HG03103 (cell line): ENCODE data around the gene IGF1.

ENCODE experiments used
- ATAC-seq: cut with Tn5 transposase; IDR thresholded peaks from one replicate; pipeline ENCODE4 v1.9.1; 2021; ENCODE audit warnings: low read depth; ENCODE audit not compliant: unreplicated experiment

Gene IGF1

DNA sequence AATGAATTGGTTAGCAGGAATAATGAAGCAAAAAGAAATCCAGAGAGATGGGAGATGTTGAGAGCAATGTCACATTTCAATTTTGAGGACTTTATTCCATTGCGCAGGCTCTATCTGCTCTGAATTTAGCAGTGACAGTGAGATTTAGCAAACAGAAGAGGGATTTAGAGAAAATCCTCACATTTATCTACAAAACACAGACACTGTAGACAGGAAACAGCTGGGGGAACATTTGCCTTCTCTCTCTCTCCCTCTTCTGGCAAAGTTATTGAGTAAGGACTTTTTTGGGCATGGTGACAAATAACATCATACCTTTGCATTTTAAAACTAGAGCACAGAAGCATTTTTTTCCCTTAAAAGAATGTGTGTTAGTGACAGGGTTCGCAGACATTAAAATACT, at the start of gene IGF1:
TSS of gene IGF1 (minus strand) at position 158 of the 400 bp plus-strand sequence. CDS start 182 bp downstream, outside the sequence.
- ATAC-seq = no peak

DNA sequence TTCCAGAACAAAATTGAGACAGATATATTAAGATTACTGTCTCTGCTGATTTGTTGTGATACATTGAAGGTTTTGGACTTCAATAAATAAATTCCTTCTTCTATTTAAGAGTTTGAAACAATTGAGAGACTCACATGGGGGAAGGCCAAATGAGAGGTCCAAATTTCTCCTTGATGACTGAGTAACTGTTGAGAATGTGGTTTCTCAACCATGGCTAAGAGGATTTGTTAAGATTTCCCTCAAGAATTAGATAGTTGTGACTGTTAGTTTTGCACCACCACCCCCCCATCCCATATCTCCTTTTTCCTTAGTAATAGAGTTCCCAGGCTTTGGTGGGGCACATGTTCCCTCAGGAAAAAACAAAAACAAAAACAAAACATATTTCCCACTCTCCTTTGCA, 47.7 kb upstream of the IGF1 start:
- no peak for ATAC-seq

DNA sequence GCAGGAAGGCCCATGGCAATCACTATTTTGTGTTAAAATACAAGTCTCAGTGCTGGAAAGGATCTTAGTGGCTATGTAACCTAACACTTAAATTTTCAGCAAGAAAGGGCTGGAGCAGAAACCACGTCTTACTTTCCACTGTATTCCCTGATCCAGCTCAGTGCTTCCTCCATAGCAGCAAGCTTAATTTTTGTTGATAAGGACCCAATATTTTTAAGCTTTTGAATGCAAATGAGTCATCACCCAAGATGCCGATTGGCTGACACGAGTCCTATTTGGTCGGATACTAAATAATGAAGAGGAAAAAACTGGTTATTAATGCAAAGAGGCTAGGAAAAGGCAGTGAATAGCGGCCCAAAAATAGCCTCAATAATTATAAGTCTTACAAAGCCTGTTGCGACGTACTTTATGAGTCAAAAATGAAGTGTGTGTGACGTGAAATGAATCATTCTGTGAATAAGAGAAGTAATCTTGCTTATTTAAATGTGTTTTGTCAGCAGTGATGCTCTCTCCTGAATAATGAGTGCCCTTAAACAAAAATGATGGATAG, 46.9 kb upstream of the IGF1 start:
- no peak for ATAC-seq

DNA sequence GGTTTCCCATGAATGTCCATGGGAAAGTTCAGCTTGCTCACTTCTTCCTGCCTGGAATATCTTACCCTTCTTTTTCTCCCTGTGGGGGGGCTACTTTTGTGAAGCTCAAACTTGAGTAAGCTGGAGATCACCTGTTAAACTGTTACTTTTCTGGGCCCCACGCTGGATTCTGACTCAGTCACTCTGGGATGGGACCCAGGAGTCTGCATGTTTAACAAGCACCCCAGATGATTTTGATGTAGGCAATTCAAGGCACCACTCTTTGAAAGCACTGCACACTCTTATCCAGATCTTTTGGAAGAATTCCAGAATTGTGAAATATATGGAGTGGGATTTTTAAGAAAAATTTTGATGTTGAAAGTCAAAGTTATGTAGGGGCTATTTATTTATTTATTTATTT, 46.3 kb upstream of the IGF1 start:
- ATAC-seq = no peak

DNA sequence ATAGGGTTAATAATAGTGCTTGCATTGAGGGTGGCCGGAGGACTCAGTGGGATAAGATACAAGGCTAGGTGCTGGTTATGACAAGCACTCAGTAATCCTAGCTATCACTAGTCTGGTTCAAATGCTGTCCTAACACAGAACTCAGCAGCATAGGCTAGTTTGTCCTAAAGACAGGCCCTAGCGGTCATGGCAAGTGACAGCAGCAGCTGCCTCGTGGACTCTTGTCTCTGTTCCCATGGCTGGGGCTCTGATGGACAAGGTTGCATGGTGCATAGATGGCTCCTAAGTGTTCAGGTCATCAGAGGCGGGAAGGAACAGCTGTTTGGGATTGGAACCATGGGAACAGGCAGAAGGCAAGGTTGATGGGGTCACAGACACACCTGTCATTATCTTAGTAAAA, 42.4 kb upstream of the IGF1 start:
- no peak for ATAC-seq

DNA sequence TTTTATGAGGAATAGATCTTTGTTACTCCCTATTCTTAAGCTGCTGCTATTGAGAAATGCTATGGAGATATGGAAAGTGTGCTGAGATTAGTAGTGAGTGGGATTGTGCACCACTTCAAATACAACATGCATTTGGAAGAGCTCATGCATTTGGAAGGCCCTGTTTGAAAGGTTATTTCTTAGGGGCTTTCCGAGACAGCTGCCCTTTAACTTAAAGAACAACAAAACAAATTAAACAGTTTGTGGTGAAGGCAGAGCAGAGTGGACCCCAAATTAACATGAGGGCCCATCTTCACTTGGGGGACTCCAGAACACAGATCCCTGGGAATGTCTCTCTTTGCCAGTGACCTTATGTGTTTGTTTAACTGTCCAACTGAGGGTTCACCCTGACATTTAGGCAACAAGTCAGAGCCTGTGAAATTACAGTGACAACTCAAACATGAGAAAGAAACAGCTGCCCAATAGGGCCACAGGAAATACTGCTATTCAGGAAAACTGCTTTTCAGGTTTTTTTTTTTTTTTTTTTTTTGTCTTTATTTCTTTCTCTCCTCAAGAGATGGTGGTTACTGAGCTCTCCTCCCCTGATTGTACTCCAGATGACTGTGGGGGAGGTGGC, 41.4 kb upstream of the IGF1 start:
- no peak for ATAC-seq

DNA sequence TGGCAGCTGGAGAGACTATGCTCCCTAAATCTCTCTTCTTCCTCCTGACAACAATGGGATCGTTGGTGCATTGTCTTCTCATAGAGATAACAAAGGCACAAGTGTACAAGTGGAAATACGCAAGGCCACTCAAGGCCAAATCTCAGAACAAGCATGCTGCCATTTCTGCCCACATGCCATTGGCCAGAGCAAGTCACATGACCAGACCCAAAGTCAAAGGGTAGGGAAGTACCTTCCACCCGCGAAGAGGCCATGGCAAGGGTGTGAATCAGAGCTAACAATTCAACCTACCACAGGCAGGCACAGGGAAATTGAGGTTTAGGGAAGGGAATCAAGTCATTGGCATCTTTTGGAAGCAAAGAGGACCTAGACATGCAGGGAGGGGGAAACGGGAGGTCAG, 38.5 kb upstream of the IGF1 start:
- ATAC-seq = no peak

DNA sequence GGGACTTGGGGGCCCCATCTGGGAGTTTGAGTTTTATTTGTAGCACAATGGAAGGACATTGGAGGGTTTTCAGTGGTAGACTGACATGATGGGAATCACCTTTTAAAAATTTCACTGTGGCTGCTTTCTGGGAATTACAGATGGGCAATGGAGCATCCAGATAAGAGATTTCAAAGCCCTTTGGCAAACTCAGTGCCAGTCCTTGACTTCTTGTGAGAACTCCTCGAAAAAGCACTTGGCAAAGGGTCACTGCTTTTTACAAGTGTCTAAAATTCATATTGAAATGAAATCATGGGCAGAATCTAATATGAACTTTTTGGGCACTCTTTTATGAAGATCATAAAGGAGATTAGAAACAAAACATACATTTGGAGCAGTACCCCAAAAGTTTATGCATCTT, 34.3 kb upstream of the IGF1 start:
- no peak for ATAC-seq

DNA sequence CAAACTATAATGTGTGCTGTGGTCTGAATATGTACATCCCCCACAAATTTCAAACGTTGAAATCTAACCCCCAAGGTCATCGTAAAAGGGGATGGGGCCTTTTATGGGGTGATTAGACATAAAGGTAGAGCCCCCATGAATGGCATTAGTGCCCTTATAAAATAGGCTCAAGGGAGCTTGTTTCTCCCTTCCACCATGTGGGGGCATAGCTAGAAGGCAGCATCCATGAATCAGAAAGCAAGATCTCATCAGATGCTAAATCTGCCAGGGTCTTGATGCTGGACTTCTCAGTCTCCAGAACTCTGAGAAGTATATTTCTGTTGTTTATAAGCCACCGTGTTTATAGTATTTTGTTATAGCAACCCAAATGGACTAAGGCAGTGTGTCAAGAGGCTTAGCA, 33.4 kb upstream of the IGF1 start:
- no peak for ATAC-seq

DNA sequence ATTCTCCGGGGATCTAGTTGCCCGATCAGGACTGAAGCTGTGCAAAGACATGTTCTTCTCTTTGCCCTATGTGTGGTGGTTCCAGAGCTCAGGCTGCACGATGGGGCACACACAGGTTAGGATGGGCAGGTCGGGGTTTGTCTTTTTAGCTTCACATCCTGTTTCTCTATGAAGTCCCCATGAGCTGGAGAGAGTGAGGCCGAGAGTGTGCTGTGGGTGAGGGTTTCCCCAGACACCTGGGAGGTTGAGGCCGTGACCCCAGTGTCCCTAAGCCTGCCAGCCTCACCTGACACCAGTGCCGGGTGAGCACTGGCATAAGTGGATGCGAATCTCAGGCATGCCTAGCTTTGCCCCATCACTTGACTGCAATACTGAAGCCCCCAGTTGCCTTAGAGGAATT, 32.9 kb upstream of the IGF1 start:
- peak; percentile 70 for ATAC-seq

DNA sequence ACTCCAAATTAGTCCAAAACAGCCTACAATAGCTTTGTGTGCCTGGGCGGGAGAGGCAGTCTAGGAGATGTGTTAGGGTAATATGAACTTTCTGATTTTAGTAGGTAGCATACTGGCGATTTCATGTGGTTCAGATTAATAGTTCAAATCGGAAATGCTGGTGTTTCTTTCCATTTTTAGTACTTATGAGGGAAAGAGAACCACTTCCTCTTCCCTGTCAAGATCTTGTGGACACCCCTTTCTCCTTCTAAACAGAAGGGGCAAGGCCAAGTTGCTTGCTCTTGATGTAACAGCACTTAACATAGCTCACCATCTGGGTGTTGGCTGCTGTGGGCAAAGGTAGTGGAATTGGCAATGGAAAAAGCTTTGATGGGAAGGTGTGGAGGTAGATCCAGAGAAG, 32.2 kb upstream of the IGF1 start:
- ATAC-seq = peak; percentile 10

DNA sequence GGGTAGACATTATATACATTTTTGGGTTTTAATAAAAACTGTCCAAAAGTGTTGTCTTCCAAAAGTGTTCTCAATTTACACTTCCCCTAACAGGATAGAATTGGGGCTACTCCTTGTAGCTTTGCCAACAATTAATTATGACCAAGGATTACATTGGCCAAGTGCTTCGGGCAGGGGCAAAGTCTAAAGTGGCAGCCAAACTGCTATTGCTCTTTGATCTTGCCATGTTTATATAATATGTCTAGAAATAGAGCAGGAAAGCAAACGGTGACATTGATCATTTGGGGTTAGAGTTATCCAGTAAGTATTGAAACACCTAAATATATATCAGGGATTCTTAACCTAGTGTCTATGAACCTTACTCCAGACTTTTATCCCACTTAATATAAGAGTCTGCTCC, 31.2 kb upstream of the IGF1 start:
- no peak for ATAC-seq

DNA sequence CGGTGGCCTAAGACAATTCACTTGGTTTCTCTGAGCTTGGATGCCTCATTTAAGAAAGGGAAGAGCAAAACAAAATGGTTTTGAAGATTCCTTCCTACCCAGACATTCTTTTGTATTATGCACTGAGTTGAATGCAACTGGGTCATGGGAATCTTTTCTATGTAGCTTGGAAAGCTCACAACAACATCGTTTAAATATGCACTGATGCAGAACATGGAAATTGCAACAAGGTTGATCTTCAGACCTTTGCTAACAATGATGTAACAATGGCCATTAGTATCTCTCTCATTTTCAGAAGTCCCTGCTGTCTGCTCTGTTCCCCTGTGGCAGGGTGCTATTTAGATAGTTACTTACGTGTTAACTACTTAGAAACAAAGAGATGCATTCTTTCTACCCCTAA, 30.1 kb upstream of the IGF1 start:
- ATAC-seq = no peak

DNA sequence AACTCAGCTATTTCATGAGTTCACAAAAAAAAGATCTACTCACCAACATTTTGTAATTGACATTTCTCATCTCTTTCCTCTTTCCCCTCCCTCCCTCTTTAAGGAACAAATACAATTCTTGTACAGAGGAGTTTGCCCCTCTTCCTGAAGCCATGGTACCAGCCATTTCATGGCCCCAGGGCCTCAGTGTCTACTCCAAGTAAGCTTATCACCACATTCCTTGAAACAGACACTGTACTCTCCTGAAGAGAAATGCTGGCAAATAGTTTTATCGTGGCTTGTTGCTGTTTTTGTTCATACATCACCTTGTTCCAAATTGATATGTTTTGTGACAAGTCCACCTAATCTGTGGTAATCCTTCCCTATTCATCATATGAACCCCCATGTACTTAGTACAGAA, 29.7 kb upstream of the IGF1 start:
- ATAC-seq = no peak

DNA sequence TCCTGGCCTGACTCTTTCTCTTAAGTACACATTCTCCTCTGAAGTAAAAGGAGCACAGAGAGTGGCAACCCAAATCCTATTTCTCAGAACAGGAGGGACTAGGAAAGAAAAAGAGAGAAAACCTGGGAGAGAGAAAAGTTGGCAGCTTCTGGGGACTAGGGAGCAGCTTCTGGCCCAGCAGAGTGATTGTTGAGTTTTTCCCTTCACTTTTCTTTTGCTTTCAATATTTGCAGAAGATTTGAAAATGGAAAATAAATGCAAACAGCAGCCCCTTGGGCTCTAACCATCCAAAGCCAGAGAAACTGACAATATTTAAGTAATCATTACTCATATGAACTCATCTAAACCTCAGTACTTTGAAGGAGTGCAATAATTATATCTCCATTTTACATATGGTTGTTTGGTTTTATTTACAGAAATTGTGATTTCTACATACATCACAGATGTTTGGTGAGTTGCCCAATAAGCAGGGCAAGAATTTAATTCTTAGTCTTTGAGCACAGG, 28.8 kb upstream of the IGF1 start:
- no peak for ATAC-seq

DNA sequence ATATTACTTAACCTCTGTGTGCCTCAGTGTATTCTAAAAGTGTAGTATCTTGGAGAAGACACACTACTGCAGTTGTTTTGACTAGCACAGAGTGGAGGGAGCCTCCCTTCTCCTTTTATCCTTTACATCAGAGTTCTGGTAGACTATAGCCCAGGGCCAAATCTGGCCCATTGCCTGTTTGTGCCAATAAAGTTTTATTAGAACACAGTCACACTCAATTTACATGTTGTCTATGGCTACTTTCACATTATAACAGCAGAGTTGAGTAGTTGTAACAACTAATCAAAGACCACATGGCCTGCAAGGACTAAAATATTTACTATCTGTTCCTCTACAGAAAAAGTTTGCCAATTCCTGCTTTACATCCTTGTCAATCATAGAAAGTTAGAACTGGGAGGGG, 27.7 kb upstream of the IGF1 start:
- no peak for ATAC-seq

DNA sequence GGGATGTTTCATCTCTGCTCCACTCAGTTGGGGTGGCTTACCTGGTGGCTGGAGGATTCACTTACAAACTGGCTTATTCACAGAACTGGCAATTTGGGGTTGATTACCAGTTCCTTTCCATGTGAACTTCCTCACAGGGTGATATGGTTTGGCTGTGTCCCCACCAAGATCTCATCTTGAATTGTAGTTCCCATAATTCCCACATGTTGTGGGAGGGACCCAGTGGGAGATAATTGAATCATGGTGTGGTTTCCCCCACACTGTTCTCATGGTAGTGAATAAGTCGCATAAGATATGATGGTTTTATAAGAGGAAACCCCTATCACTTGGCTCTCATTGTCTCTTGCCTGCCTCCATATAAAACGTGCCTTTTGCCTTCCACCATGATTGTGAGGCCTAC, 26.9 kb upstream of the IGF1 start:
- no peak for ATAC-seq

DNA sequence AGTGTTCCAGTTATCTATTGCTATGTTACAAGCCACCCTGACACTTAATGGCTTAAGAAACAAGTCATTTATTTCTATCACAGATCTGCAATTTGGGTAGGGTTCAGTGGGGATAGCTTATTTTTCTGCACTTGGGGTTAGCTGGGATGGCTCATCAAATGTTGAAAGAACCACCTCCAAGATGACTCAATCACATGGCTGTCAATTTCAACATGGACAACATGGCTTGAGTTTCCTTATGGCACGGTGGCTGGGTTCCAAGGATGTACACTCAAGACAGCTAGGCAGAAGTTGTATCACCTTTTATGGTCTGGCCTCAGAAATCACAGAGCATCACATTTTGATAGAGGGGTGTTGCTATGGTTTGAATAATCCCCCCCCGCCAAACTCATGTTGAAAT, 24.5 kb upstream of the IGF1 start:
- ATAC-seq = no peak

DNA sequence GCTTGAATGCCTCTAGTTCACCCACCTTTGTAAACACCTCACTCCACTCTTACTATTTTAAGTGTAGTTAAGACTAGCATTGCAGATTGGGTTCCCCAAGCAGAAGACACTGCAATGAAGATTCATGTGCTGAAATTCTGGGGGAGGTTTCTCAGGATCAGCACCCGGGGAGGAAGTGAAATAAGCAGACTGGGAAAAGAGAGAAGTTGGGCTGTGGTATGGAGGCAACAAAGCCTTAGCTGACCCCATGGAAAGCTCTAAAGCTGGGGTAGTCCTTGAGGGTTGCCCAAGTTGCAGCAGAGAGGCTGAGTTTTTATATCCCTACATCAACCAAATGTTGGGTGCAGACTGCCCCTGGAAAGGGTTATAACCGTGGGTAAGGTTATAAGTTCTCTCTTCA, 23.9 kb upstream of the IGF1 start:
- no peak for ATAC-seq

DNA sequence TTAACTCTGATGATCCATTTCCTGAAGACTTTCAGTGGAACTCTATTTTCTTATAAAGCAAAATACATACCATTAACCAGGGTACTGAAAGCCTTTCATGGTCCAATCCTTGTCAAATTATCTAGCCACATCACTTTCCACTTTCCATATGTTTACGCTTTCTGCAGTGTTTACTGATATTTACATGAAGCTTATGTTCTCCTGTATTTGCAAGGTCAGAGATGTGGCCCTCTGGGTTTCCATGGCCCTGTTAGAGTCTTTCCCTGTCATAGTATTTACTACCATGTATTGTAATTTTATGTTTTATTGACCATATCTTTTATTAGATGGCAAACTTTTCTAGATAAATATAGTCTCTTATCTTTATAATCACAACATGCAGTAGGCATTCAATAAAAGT, 23.5 kb upstream of the IGF1 start:
- ATAC-seq = no peak

DNA sequence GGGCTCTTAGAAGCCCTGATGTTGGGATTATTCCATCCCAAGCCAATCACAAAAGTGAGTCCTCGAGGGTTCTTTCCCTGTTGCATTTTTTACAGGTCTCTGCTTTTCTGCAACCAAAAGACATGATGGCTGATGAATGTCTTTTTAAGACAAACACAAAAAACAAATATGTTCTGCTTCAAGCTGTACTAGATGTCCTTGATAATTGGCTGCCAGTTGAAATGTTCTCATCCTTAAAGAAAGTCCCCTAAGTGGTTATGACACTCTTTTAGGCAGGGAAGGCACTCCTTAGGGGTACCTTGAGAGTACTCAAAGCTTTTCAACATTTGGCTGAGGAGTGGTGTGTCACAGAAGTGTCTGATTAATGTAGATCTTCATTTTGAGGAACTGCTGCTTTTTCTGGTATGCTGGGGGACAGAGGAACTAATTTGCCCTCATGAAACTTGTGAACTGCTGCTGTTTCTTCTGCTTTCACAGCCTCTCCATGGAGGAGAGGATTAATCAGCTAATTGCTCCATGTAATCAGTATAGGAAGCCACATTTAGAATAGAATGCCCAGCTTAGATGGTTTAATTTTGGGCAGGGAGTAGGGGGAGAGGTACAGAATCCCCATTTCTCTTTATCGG, 22.8 kb upstream of the IGF1 start:
- ATAC-seq = peak; percentile 67

DNA sequence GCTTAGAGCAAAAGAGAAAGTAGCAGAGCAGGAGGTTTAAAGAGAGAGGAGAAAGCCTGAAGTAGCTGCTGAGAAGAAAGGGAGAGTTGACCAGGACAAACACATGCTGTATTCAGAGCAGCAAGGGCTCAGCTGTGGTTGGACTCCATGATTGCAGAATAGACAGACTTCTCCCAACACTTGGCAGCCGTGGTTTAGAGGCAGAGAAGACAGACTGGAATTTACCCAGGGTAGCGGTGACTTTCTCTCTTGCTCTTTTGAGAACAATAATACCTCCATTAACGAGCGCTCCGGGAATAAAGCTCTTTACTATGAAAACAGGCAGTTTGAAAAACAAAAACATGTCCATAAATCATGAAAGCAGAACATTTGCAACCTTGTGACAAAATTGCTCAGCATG, 21.4 kb upstream of the IGF1 start:
- no peak for ATAC-seq
